NCI-H510A treated with DMSO at 0.1 percent for 48 hours (cell line): ENCODE data around the gene LBP.
"Not testable (repeated sequence)": the region's sequence is repeated elsewhere in the genome, so short reads cannot be mapped to it uniquely, and the experiment has no call there.

Source experiments
- DNase-seq: peaks from one replicate; lab custom pipeline; 2025; lab: John Stamatoyannopoulos, UW

Gene LBP

GRCh38 chr20:38320221-38320620 is 26.1 kb upstream of the LBP start:
- DNase-seq = no peak

GRCh38 chr20:38321959-38322598 is 24.2 kb upstream of the LBP start:
- peak; percentile 21 for DNase-seq

GRCh38 chr20:38324159-38324558 is 22.1 kb upstream of the LBP start:
- DNase-seq = no peak

DNA sequence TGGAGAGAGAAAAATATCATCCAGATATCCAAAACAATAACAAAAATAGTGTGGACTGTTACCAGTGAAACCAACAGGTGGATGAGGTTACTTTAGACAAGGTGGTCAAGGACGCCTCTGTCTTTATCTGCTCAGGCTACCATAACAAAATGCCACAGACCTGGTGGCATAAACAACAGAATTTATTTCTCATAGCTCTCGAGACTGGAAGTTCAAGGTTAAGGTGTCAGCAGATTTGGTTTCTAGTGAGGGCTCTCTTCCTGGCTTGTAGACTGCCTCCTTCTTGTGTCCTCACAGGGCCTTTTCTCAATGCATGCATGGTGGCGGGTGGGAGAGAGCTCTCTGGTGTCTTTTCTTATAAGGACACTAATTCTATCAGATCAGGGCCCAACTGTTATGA is 21.1 kb upstream of the LBP start:
- no peak for DNase-seq

- DNase-seq = no peak
These were observed 20.4 kb upstream of the LBP start for GRCh38 chr20:38325905-38326304.

DNA sequence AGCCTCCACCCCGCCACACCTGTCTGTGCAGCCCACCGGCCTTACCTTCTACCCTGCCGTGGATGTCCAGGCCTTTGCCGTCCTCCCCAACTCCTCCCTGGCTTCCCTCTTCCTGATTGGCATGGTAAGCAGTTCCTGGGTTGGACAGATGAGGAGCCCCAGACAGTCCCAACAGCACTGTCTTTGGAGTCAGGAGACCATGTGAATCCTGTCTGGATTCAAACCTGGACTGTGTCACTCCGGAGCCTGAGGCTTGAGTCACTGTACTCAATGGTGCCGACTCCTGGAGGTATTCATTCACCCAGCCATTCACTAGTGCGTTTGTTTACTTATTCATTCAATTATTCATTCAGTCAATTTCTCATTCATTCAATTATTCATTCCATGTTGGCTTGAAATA is 20.0 kb upstream of the LBP start:
- no peak for DNase-seq

GRCh38 chr20:38330638-38331037 is 15.6 kb upstream of the LBP start:
- no peak for DNase-seq

- DNase-seq = no peak
These were observed 15.0 kb upstream of the LBP start for GRCh38 chr20:38331245-38331644.

- no peak for DNase-seq
These were observed 14.5 kb upstream of the LBP start for GRCh38 chr20:38331814-38332213.

DNA sequence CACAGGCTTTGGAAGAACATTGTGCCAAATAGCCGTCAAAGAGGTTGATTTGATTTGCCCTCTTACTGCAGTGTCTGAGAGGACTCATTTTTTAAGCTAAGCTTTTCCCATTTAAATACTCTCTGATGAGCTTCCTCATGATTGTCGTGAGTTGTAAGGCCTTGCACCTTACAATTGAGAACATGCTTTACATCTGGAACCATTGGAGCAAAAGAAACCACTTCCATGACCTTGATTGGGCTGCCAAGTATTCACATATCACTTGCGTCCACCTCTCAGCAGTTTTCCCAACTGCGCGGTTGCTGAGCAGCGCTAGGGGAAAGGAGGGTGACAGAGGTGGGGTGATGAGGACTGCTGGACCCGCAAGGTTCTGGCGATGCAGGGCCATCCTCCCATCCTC is 12.3 kb upstream of the LBP start:
- DNase-seq = no peak

DNA sequence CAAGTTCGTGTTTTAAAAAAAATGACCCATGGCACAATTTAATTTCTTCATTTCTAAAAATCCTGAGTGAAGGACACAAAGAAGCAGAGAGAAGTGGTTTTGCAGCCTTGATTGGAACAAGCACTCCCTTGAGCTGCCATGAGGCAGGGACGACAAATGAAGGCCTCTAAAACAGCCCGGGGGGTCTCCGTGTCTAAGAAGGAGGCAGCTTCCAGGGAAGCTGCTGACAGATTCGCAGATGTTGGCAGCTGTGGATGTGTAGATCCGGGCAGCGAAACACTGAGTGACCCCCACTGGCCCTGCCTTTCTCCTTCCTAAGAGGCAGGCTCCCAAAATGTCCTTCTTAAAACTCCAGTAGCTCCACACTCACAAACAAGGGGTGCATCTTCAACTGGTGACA is 9.6 kb upstream of the LBP start:
- no peak for DNase-seq

- DNase-seq = no peak
These were observed 8.6 kb upstream of the LBP start for GRCh38 chr20:38337561-38338140.

DNA sequence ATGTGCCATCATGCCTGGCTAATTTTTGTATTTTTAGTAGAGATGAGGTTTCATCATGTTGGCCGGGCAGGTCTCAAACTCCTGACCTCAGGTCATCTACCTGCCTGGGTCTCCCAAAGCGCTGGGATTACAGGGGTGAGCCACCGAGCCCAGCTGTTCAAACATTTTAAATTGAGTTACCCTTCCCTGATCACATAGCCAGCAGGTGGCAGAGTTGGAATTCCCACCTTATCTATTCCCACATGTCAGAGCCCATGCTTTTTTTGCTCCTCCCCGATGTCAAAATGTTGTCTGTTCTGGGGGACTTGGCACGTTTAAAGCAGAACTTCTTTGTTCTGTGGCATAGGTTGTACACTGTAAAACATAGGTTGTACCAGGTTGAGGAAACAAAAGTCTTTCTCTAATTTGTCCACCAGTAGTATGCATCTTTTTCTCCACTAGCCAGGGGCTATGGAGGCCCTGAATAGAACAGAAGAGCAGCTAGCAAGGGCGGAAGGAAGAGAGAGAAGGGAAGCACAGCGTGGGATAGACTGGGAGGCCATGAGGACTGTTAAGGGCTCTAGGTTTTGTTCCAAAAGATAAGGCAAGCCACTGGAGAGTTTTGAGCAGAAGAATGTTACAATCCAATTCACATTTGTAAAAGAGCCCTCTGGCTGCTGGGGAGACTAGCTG is 7.3 kb upstream of the LBP start:
- peak; percentile 16 for DNase-seq

DNA sequence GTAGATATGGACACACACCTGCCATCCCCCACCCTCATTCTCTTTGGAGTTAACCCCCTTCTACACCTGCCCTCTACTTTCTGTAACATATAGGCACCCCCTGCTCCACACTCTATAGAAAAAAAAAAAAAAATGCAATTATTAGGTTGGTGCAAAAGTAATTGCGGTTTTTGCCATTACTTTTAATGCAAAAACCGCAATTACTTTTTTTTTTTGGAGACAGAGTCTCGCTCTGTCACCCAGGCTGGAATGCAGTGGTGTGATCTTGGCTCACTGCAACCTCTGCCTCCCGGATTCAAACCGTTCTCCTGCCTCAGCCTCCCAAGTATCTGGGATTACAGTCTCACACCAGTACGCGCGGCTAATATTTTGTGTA is 6.8 kb upstream of the LBP start:
- not testable (repeated sequence) for DNase-seq

GRCh38 chr20:38339997-38340396 is 6.3 kb upstream of the LBP start:
- DNase-seq = no peak

- DNase-seq = no peak
These were observed 5.6 kb upstream of the LBP start for GRCh38 chr20:38340693-38341092.

GRCh38 chr20:38342216-38342615 is 4.1 kb upstream of the LBP start:
- no peak for DNase-seq

DNA sequence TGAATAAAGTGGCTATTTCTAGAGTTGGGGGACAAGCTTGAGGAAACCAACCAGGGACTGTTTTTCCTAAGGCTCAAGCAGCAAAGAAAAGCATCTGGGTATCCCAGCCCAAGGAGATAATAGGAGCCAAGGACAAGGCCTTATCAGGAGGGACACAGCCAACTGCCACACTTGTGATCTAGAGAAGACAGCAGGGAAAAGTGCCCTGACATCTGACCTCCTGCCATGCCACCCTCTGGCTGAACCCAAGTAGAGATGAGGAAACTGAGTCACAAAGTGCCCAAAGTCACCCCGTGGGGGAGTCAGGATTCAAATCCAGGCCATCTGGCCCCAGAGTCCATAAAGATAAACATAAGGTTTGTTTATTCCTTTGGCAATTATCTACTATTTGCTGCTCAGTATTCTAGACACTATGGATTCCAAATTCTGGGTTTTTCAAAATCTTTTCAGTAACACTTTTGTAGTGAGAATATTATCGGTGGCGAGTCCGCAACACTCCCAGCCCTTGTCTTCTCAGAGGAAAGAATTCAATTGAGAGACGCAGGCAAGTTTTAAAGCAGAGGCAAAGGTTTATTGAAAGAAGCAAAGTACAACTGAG is 3.5 kb upstream of the LBP start:
- no peak for DNase-seq

DNA sequence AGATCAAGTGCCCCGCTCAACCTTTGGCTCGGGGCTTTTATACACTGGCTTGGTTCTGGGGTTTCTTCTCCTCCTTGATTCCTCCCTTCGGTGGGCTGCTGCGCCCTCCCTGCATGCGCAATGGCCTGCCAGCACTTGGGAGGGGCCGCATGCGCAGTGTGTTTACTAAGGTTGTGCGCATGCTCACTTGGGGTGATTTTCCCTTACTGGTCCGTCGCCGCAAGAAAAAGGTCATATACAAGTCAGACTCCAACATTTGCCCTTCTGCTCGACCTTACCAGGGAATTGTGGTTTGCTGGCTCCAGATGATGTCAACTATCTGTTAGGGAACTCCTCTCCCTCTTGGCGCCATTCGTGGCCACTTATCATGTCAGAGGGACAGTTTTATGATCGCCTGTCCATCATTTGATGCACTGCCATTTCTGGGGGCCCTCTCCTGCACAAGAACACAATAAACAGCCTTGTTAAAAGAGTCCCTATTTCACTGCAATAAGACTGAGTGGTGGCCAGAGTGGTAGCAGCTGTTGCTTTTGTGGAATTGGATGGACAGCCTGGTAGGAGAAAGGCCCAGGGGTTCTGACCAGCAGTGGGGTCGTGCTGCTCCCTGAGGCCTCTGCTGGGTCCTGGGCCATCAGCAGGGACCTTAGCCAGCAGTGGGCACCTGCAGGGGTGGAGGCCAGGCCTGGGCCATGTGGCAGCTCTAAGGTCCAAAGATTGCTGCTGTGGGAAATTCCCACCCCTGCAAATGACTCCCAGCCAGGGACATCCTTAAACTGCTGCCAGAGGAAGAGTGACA is 2.8 kb upstream of the LBP start:
- no peak for DNase-seq

DNA sequence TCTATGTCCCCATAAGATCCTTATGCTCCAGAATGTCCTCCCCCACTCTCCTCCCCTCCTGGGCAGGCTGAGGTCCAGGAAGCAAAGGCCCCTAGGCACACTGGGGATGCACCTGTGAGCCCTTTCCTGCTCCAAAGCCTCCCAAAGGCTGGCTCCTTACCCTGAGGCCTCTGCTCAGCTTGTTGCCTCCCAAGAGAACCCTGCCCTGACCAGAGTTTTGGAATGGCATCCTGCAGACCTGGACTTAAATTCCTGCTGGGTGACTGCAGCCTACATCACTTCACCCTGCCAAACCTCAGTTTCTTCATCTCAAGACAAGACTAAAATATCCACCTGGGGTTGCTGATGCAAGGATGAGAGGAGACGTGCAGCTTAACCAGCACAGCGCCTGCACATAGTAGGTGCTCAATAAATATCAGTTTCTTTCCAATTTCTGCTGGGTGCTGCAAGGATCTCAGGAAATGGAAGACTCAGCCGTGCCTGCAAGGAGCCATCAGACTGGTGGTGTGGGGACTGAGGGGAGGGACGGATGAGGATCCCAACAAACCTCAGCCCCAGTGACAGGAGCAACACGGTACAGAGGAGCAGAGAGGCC is 2.1 kb upstream of the LBP start:
- DNase-seq = no peak

- no peak for DNase-seq
These were observed 639 bp upstream of the LBP start for GRCh38 chr20:38345643-38346042.

- no peak for DNase-seq
These were observed 459 bp downstream of the LBP start for GRCh38 chr20:38346741-38347140.
